PC-3 (cell line): ENCODE results near the gene OR52A1. TPM values are rescaled to one million over a fixed set of nuclear protein-coding genes. Genes with fewer than 3 reads are reported as not detected.
"Not testable (repeated sequence)": the region's sequence is repeated elsewhere in the genome, so short reads cannot be mapped to it uniquely, and the experiment has no call there.

Experiments used
- ATAC-seq: fragments of 200-7000 bp; cut with Tn5 transposase; 2 replicates; pipeline ENCODE4 v1.9.1; 2020; ENCODE audit warnings: mild to moderate bottlenecking, moderate library complexity
- BruUV-seq: library from RNA; stranded (reverse); fragments of 400-500 nt; replicated peaks from 2 replicates; lab custom pipeline; 2021; lab: Mats Ljungman, UMichigan
- CTCF ChIA-PET: fragments of 300-600 bp; sonication (Branson Sonifier 250); formaldehyde crosslinking; loops from one replicate; lab custom pipeline; 2022; ENCODE audit warnings: antibody characterized with exemption; lab: Charles Lee
- POLR2A ChIA-PET: fragments of 300-600 bp; sonication (Branson Sonifier 250); formaldehyde crosslinking; loops from one replicate; lab custom pipeline; 2022; ENCODE audit warnings: antibody characterized with exemption; ENCODE audit not compliant: unreplicated experiment; lab: Charles Lee
- DNase-seq: peaks from one replicate; pipeline ENCODE4 v3.0.0-alpha.2; 2015
- H2AFZ ChIP-seq: fragments of 300-600 bp; sonication (generic); 2 replicates; pipeline ENCODE4 v1.6.0; 2016; ENCODE audit warnings: antibody characterized with exemption, low read length
- H3F3A ChIP-seq: fragments of 300-600 bp; sonication (generic); one replicate; pipeline ENCODE4 v1.6.0; 2017; ENCODE audit warnings: antibody characterized with exemption, low read length, control low read depth, mild to moderate bottlenecking; ENCODE audit not compliant: unreplicated experiment
- H3K27ac ChIP-seq: fragments of 300-600 bp; sonication (generic); 2 replicates; pipeline ENCODE4 v1.5.1; 2016; ENCODE audit warnings: mild to moderate bottlenecking, low read length
- H3K27me3 ChIP-seq: fragments of 300-600 bp; sonication (generic); 2 replicates; pipeline ENCODE4 v1.6.1; 2016; ENCODE audit warnings: low read length, mixed read lengths
- H3K36me3 ChIP-seq: fragments of 300-600 bp; sonication (generic); 2 replicates; pipeline ENCODE4 v1.6.1; 2016; ENCODE audit warnings: low read depth, mixed run types, low read length, mixed read lengths
- H3K4me1 ChIP-seq: fragments of 300-600 bp; sonication (generic); 2 replicates; pipeline ENCODE4 v1.5.1; 2016; ENCODE audit warnings: low read length; ENCODE audit not compliant: insufficient read depth
- H3K4me2 ChIP-seq: fragments of 300-600 bp; sonication (generic); 2 replicates; pipeline ENCODE4 v1.6.0; 2016; ENCODE audit warnings: low read length
- H3K4me3 ChIP-seq: fragments of 300-600 bp; sonication (generic); 2 replicates; pipeline ENCODE4 v1.5.1; 2016; ENCODE audit warnings: mild to moderate bottlenecking, low read length, mixed read lengths
- H3K79me2 ChIP-seq: fragments of 300-600 bp; sonication (generic); 2 replicates; pipeline ENCODE4 v1.6.1; 2017; ENCODE audit warnings: low read length, mixed read lengths
- H3K9ac ChIP-seq: fragments of 300-600 bp; sonication (generic); 2 replicates; pipeline ENCODE4 v1.6.0; 2016; ENCODE audit warnings: mild to moderate bottlenecking, low read length
- H3K9me2 ChIP-seq: fragments of 300-600 bp; sonication (generic); replicated peaks from 2 replicates; pipeline ENCODE4 v1.6.1; 2016; ENCODE audit warnings: mixed run types, low read length, mixed read lengths
- H3K9me3 ChIP-seq: fragments of 300-600 bp; sonication (generic); 2 replicates; pipeline ENCODE4 v1.6.1; 2016; ENCODE audit warnings: low read length, mixed read lengths
- H4K20me1 ChIP-seq: fragments of 300-600 bp; sonication (generic); 2 replicates; pipeline ENCODE4 v1.6.1; 2016; ENCODE audit warnings: low read length, mixed read lengths
- EZH2 ChIP-seq: fragments of 300-600 bp; sonication (generic); IDR thresholded peaks from one replicate; pipeline ENCODE4 v1.6.1; 2017; ENCODE audit warnings: antibody characterized with exemption, mild to moderate bottlenecking, low read length; ENCODE audit not compliant: unreplicated experiment
- EZH2phosphoT487 ChIP-seq: fragments of 300-600 bp; sonication (generic); IDR thresholded peaks from 2 replicates; pipeline ENCODE4 v1.6.1; 2018; ENCODE audit warnings: mild to moderate bottlenecking, antibody characterized with exemption, low read length, borderline replicate concordance
- intact Hi-C: fragments of 100-400 bp; cut with micrococcal nuclease; formaldehyde crosslinking; loops from 2 replicates; pipeline ENCODE4 v1.9.0; 2023
- total RNA-seq: library from RNA; depleted of rRNA; stranded (reverse); fragments of >200 nt; gene quantifications from 2 replicates; pipeline ENCODE4 v1.2.3, GENCODE V29; 2014
- TF ChIP-seq, protein P1 (sequence below): fragments of 300-600 bp; sonication (generic); conservative IDR thresholded peaks from 2 replicates; pipeline ENCODE4 v1.5.1; 2017; ENCODE audit warnings: antibody characterized with exemption, low read depth, mild to moderate bottlenecking, low read length

The OR52A1 gene
- total RNA-seq, 1 experiment from 2014 or later: not detected

DNA sequence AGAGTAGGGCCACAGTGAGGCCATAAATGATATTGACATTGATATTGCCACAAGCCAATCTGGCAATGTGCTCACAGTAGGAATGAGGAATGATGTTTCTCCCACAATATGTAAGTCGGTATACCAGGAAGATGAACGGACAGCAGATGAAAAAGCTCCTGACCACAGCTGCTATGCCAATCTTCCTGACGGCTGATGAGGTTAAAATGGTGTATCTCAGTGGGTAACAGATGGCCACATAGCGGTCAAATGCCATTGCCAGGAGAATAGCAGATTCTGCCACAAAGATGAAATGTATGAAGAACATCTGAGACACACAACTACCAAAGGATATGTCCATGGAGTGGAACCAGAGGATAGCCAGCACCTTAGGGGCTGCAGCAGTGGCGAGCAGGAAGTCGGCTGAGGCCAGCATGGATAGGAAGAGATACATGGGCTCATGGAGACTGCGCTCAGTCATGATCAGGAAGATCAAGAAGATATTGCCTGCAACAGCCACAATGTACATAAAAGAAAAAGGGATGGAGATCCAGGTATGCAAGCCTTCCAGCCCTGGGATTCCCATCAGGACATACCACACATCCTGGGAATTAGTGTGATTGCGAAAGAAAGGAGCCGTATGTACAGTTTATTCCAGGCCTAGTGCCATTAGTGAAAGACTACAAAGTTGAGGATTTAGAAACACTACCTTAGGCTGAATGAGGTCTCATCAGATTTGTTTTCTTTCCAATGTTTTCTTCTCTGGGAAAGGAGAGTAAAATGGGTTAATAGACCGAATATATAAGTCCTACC is 23.7 kb upstream of the OR52A1 start:
- Histone ChIP-seq H3K36me3 (no peaks in the 10 kb centered on the region), H3K27me3 (no peaks in the 10 kb centered on the region), H3K4me3 (no peak overlapping the region), H3K9me3 (no peaks in the 10 kb centered on the region), H3K4me2 (no peak overlapping the region), H3K4me1 (no peaks in the 10 kb centered on the region), H3K9ac (no peak overlapping the region), H3K9me2 (no peaks in the 10 kb centered on the region), H3K79me2 (no peaks in the 10 kb centered on the region), H3K27ac (no peak overlapping the region), H4K20me1 (no peaks in the 10 kb centered on the region), H3F3A (no peaks in the 10 kb centered on the region), H2AFZ (no peak overlapping the region)
- BruUV-seq: no TSS peak
- ATAC-seq (no peak), DNase-seq (no peak)
- TF ChIP-seq, protein P1, sequence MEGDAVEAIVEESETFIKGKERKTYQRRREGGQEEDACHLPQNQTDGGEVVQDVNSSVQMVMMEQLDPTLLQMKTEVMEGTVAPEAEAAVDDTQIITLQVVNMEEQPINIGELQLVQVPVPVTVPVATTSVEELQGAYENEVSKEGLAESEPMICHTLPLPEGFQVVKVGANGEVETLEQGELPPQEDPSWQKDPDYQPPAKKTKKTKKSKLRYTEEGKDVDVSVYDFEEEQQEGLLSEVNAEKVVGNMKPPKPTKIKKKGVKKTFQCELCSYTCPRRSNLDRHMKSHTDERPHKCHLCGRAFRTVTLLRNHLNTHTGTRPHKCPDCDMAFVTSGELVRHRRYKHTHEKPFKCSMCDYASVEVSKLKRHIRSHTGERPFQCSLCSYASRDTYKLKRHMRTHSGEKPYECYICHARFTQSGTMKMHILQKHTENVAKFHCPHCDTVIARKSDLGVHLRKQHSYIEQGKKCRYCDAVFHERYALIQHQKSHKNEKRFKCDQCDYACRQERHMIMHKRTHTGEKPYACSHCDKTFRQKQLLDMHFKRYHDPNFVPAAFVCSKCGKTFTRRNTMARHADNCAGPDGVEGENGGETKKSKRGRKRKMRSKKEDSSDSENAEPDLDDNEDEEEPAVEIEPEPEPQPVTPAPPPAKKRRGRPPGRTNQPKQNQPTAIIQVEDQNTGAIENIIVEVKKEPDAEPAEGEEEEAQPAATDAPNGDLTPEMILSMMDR: no peak
- TF ChIP-seq EZH2phosphoT487 (no peak), EZH2 (no peak)
- ChIA-PET CTCF (no interaction called here), POLR2A (no interaction called here)
- intact Hi-C loops: no loop called here

DNA sequence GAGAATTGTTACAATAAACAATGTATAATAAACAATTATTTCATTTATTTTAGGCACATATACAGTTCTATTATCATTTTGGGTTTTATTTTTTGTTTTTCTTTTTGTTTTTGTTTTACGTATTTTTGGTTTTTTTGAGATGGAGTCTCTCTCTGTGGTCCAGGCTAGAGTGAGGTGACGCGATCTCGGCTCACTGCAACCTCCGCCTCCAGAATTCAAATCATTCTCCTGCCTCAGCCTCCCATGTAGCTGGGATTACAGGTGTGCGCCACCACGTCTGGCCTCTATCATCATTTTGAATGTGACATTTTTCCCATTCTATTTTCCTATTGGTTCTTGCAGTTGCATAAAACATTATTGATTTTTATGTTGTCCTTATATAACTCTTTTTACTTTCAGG is 20.4 kb upstream of the OR52A1 start:
- H3K9me3 ChIP-seq: no peaks in the 10 kb centered on the region
- H3F3A ChIP-seq: no peaks in the 10 kb centered on the region
- ChIA-PET CTCF (no interaction called here), POLR2A (no interaction called here)
- no peak overlapping the region for H3K9ac ChIP-seq
- ATAC-seq: no peak
- no peak overlapping the region for H3K27ac ChIP-seq
- no peak for DNase-seq
- intact Hi-C loops: no loop called here
- no peak overlapping the region for H2AFZ ChIP-seq
- no TSS peak for BruUV-seq
- H3K27me3 ChIP-seq: no peaks in the 10 kb centered on the region
- H3K9me2 ChIP-seq: no peaks in the 10 kb centered on the region
- H3K4me2 ChIP-seq: no peak overlapping the region
- H3K36me3 ChIP-seq: no peaks in the 10 kb centered on the region
- no peaks in the 10 kb centered on the region for H4K20me1 ChIP-seq
- TF ChIP-seq EZH2phosphoT487 (no peak), EZH2 (no peak)
- TF ChIP-seq, protein P1: no peak
- no peaks in the 10 kb centered on the region for H3K4me1 ChIP-seq
- no peak overlapping the region for H3K4me3 ChIP-seq
- H3K79me2 ChIP-seq: no peaks in the 10 kb centered on the region

DNA sequence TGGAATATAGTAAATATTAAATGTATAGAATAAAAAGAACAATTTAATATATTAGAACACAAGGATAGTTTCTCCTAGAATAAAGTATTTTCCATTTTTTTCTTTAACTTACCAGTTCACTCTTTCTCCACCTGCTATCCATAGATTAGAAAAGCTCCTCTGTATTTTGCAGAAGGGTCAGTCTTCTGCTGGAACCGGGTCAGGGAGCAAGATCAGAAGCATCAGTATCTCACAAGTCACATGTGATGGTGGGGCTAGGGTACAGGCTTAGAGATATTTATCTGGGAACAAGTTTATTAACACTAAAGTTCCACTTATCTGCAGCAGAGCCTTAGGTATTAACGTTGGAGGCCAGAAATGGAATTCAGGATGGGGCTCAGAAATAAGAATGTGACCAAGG is 17.3 kb upstream of the OR52A1 start:
- no peak overlapping the region for H3K9ac ChIP-seq
- DNase-seq: no peak
- TF ChIP-seq, protein P1: no peak
- TF ChIP-seq EZH2: no peak
- no peak for TF ChIP-seq EZH2phosphoT487
- no peak overlapping the region for H2AFZ ChIP-seq
- H3K4me2 ChIP-seq: no peak overlapping the region
- CTCF ChIA-PET: no interaction called here
- intact Hi-C loops: no loop called here
- no peaks in the 10 kb centered on the region for H3K4me1 ChIP-seq
- POLR2A ChIA-PET: no interaction called here
- no peaks in the 10 kb centered on the region for H3K36me3 ChIP-seq
- no TSS peak for BruUV-seq
- no peaks in the 10 kb centered on the region for H4K20me1 ChIP-seq
- no peaks in the 10 kb centered on the region for H3K79me2 ChIP-seq
- no peaks in the 10 kb centered on the region for H3K27me3 ChIP-seq
- H3F3A ChIP-seq: no peaks in the 10 kb centered on the region
- ATAC-seq: no peak
- H3K9me3 ChIP-seq: no peaks in the 10 kb centered on the region
- H3K9me2 ChIP-seq: no peaks in the 10 kb centered on the region
- no peak overlapping the region for H3K27ac ChIP-seq
- H3K4me3 ChIP-seq: no peak overlapping the region

DNA sequence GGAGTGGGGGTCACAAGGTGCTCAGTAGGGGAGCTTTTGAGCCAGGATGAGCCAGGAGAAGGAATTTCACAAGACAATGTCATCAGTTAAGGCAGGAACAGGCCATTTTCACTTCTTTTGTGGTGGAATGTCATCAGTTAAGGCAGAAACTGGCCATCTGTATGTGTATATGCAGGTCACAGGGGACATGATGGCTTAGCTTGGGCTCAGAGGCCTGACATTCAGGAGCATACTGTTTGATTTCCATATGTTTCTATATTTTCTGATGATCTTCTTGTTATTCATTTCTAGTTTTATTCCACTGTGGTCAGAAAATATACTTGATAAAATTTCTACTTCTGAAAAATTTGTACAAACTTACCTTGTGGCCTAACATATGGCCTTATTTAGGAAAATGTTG is 11.3 kb upstream of the OR52A1 start:
- H3K9me3 ChIP-seq, H3K79me2 ChIP-seq, H3K27ac ChIP-seq, H3K9me2 ChIP-seq, H3K4me3 ChIP-seq, H3K27me3 ChIP-seq, DNase-seq, ATAC-seq, H3K36me3 ChIP-seq, BruUV-seq, intact Hi-C loops, H4K20me1 ChIP-seq, H3F3A ChIP-seq, H2AFZ ChIP-seq, H3K4me2 ChIP-seq, H3K9ac ChIP-seq, POLR2A ChIA-PET, H3K4me1 ChIP-seq, CTCF ChIA-PET: not testable (repeated sequence)
